K562 (cell line): ENCODE results near the gene NMT1. TPM values are rescaled to one million over a fixed set of nuclear protein-coding genes. Genes with fewer than 3 reads are reported as not detected.

ENCODE experiments used
- DACH1 ChIP-seq: fragments of 450-650 bp; IDR thresholded peaks from 2 replicates; pipeline ENCODE4 v1.6.1; 2018; ENCODE audit not compliant: partially characterized antibody
- HDAC8 ChIP-seq: fragments of 450-650 bp; IDR thresholded peaks from 2 replicates; pipeline ENCODE4 v1.6.1; 2016; ENCODE audit warnings: mild to moderate bottlenecking, missing genetic modification characterization, moderate library complexity, missing compliant biosample characterization
- HNRNPUL1 ChIP-seq: fragments of 200-400 bp; formaldehyde crosslinking; IDR thresholded peaks from 2 replicates; pipeline ENCODE4 v1.6.1; 2017; ENCODE audit warnings: low read length
- POLR2H ChIP-seq: IDR thresholded peaks from 2 replicates; pipeline ENCODE4 v1.6.1; 2016; ENCODE audit warnings: missing genetic modification characterization, low read depth, mild to moderate bottlenecking, control low read depth, missing compliant biosample characterization, moderate library complexity
- PURB ChIP-seq: sonication (generic); formaldehyde crosslinking; IDR thresholded peaks from 2 replicates; pipeline ENCODE4 v1.9.0; 2021; ENCODE audit warnings: low read depth, mild to moderate bottlenecking, missing genetic modification reagents
- polyA plus RNA-seq, 8 experiments: library from polyadenylated mRNA; depleted of rRNA in 4 of 8; stranded (reverse) in 5 of 8; unstranded in 3 of 8; fragments of >200 nt; fragmentation: Nextera tagmentation in 2 of 8; fragmentation: Illumina TruSeq in 1 of 8; extraction: Ambion mirVana in 2 of 8; extraction: Trizol in 1 of 8; gene quantifications; 2 replicates each; pipeline versions ENCODE4 v1.2.1 to v1.2.3, GENCODE V29; 2011 to 2014; ENCODE audit warnings: inconsistent platforms in 1 of 8, missing spikeins in 1 of 8
- total RNA-seq, 7 experiments: library from RNA; depleted of rRNA in 6 of 7; stranded (reverse); fragments of >200 nt in 6 of 7; fragmentation: Illumina TruSeq in 2 of 7; extraction: Trizol in 2 of 7; gene quantifications; 2 replicates each; pipeline versions ENCODE4 v1.2.1 to v1.2.3, GENCODE V29; 2011 to 2021; ENCODE audit warnings: low replicate concordance in 1 of 7
- TF ChIP-seq, protein P1 (sequence below): fragments of 250-450 bp; sonication (Bioruptor Pico); IDR thresholded peaks from 2 replicates; pipeline ENCODE4 v1.5.0; 2020; ENCODE audit warnings: mild to moderate bottlenecking, borderline replicate concordance
- TF ChIP-seq, protein P2 (sequence below), 2 experiments: fragments of 450-650 bp; conservative IDR thresholded peaks; 2 replicates each; pipeline ENCODE4 v1.6.1; 2017; ENCODE audit warnings: mild to moderate bottlenecking in 2 of 2, moderate library complexity in 2 of 2
- TF ChIP-seq, protein P3 (sequence below): fragments of 450-650 bp; IDR thresholded peaks from one replicate; pipeline ENCODE4 v1.6.1; 2018; ENCODE audit warnings: mild to moderate bottlenecking, moderate library complexity; ENCODE audit not compliant: partially characterized antibody
- TF ChIP-seq, protein P4 (sequence below): fragments of 250-450 bp; sonication (Bioruptor Pico); IDR thresholded peaks from 2 replicates; pipeline ENCODE4 v1.9.0; 2021; ENCODE audit warnings: mild to moderate bottlenecking
- TF ChIP-seq, protein P5 (sequence below): fragments of 250-450 bp; sonication (Bioruptor Pico); IDR thresholded peaks from 2 replicates; pipeline ENCODE4 v1.5.1; 2021; ENCODE audit warnings: mild to moderate bottlenecking
- TF ChIP-seq, protein P6 (sequence below): fragments of 150-350 bp; conservative IDR thresholded peaks from 2 replicates; pipeline ENCODE4 v1.6.1; 2014; ENCODE audit warnings: low read length

Gene NMT1
- total and polyA plus RNA-seq, 9 of the 15 experiments (the other 6 are each of a cell fraction or from before 2014, with no cell fraction given) = 86.7 to 569 (median 213) TPM

DNA sequence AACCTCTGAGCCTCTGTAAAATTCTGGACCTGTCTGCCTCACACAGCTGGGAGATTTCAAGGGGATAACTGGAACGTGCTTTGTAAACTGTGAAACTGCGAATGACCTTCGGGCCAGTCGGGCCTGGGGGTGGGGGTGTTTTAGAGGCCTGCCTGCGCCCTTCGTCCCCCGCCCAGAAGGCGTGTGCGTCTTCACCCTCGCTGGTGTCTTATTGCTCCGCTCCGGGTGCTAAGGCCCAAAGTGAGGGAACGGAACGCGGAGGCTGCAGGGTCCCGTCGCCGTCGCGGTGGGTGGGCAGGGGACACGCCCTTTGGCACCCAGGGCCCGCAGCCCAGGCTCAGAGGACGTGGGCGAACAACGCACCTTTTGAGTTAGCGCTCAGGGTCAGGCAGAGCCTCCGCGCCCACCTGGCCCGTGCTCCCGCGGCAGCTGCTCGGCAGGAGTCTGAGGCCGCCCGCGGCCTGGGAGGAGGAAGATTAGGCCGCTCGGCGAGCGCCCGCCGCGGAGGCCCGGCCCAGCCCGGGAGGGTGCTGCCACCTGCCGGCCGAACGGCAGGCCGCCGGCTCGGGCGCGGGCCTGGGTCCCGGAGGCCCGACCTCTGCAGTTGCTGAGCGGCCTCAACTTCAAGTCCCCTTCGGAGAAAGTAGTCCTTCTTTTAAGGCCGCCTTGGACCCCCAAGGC, 39.4 kb upstream of the NMT1 start (continued):
- TF ChIP-seq, protein P1, sequence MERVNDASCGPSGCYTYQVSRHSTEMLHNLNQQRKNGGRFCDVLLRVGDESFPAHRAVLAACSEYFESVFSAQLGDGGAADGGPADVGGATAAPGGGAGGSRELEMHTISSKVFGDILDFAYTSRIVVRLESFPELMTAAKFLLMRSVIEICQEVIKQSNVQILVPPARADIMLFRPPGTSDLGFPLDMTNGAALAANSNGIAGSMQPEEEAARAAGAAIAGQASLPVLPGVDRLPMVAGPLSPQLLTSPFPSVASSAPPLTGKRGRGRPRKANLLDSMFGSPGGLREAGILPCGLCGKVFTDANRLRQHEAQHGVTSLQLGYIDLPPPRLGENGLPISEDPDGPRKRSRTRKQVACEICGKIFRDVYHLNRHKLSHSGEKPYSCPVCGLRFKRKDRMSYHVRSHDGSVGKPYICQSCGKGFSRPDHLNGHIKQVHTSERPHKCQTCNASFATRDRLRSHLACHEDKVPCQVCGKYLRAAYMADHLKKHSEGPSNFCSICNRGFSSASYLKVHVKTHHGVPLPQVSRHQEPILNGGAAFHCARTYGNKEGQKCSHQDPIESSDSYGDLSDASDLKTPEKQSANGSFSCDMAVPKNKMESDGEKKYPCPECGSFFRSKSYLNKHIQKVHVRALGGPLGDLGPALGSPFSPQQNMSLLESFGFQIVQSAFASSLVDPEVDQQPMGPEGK (CRISPR knock-in tag) = no peak
- TF ChIP-seq, protein P2, sequence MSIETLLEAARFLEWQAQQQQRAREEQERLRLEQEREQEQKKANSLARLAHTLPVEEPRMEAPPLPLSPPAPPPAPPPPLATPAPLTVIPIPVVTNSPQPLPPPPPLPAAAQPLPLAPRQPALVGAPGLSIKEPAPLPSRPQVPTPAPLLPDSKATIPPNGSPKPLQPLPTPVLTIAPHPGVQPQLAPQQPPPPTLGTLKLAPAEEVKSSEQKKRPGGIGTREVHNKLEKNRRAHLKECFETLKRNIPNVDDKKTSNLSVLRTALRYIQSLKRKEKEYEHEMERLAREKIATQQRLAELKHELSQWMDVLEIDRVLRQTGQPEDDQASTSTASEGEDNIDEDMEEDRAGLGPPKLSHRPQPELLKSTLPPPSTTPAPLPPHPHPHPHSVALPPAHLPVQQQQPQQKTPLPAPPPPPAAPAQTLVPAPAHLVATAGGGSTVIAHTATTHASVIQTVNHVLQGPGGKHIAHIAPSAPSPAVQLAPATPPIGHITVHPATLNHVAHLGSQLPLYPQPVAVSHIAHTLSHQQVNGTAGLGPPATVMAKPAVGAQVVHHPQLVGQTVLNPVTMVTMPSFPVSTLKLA (conservative IDR thresholded peaks at IDR 0.05) = peak in 1 of 2 experiments; percentile 35; a peak in 1 of 4 replicates
- TF ChIP-seq, protein P3, sequence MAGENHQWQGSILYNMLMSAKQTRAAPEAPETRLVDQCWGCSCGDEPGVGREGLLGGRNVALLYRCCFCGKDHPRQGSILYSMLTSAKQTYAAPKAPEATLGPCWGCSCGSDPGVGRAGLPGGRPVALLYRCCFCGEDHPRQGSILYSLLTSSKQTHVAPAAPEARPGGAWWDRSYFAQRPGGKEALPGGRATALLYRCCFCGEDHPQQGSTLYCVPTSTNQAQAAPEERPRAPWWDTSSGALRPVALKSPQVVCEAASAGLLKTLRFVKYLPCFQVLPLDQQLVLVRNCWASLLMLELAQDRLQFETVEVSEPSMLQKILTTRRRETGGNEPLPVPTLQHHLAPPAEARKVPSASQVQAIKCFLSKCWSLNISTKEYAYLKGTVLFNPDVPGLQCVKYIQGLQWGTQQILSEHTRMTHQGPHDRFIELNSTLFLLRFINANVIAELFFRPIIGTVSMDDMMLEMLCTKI = no peak
- TF ChIP-seq PURB (CRISPR knock-in tag) (no peak), DACH1 (no peak), HDAC8 (no peak), HNRNPUL1 (no peak), POLR2H (no peak)
- TF ChIP-seq, protein P4, sequence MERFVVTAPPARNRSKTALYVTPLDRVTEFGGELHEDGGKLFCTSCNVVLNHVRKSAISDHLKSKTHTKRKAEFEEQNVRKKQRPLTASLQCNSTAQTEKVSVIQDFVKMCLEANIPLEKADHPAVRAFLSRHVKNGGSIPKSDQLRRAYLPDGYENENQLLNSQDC = no peak
- TF ChIP-seq, protein P5, sequence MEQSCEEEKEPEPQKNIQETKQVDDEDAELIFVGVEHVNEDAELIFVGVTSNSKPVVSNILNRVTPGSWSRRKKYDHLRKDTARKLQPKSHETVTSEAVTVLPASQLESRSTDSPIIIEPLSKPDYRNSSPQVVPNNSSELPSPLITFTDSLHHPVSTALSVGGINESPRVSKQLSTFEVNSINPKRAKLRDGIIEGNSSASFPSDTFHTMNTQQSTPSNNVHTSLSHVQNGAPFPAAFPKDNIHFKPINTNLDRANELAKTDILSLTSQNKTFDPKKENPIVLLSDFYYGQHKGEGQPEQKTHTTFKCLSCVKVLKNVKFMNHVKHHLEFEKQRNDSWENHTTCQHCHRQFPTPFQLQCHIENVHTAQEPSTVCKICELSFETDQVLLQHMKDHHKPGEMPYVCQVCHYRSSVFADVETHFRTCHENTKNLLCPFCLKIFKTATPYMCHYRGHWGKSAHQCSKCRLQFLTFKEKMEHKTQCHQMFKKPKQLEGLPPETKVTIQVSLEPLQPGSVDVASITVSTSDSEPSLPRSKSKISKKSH (CRISPR knock-in tag) = no peak
- TF ChIP-seq, protein P6, sequence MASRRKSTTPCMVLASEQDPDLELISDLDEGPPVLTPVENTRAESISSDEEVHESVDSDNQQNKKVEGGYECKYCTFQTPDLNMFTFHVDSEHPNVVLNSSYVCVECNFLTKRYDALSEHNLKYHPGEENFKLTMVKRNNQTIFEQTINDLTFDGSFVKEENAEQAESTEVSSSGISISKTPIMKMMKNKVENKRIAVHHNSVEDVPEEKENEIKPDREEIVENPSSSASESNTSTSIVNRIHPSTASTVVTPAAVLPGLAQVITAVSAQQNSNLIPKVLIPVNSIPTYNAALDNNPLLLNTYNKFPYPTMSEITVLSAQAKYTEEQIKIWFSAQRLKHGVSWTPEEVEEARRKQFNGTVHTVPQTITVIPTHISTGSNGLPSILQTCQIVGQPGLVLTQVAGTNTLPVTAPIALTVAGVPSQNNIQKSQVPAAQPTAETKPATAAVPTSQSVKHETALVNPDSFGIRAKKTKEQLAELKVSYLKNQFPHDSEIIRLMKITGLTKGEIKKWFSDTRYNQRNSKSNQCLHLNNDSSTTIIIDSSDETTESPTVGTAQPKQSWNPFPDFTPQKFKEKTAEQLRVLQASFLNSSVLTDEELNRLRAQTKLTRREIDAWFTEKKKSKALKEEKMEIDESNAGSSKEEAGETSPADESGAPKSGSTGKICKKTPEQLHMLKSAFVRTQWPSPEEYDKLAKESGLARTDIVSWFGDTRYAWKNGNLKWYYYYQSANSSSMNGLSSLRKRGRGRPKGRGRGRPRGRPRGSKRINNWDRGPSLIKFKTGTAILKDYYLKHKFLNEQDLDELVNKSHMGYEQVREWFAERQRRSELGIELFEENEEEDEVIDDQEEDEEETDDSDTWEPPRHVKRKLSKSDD = no peak
